Gastrocnemius medialis (tissue), 4 donors: Measurements from ENCODE around the gene MAOB. TPM values are rescaled to one million over a fixed set of nuclear protein-coding genes. Genes with fewer than 3 reads are reported as not detected.

ENCODE experiments used
- ATAC-seq, 2 donors: fragments of 150-250 bp; one replicate each; pipeline ENCODE4 v1.9.1; 2016
- DNase-seq, 2 donors: peaks; one replicate each; pipeline ENCODE4 v3.0.0-alpha.2; 2019
- H3K27ac ChIP-seq, 4 donors: fragments of 200-600 bp; sonication (generic); 1 replicate in 1 of 4; 2 replicates in 3 of 4; pipeline ENCODE4 v1.5.1; 2016 to 2018; ENCODE audit warnings: mild to moderate bottlenecking in 2 of 4, moderate library complexity in 1 of 4
- H3K27me3 ChIP-seq, 3 donors: fragments of 200-600 bp; sonication (generic) in 2 of 3; 1 replicate in 1 of 3; 2 replicates in 2 of 3; pipeline versions ENCODE4 v1.5.1 to v1.6.0; 2016 to 2019; ENCODE audit warnings: mild to moderate bottlenecking in 1 of 3, moderate library complexity in 1 of 3
- H3K36me3 ChIP-seq, 2 donors: fragments of 200-600 bp; sonication (generic) in 1 of 2; one replicate each; pipeline ENCODE4 v1.5.1; 2017 to 2018
- H3K4me1 ChIP-seq, 2 donors: fragments of 200-600 bp; sonication (generic) in 1 of 2; one replicate each; pipeline ENCODE4 v1.5.1; 2016 to 2017; ENCODE audit warnings: mild to moderate bottlenecking in 2 of 2
- H3K4me3 ChIP-seq, 4 donors: fragments of 200-600 bp; sonication (generic) in 3 of 4; 1 replicate in 1 of 4; 2 replicates in 3 of 4; pipeline ENCODE4 v1.5.1; 2016 to 2019; ENCODE audit warnings: mild to moderate bottlenecking in 2 of 4
- H3K9me3 ChIP-seq, 3 donors: fragments of 200-600 bp; sonication (generic) in 2 of 3; 1 replicate in 1 of 3; 2 replicates in 2 of 3; pipeline ENCODE4 v1.5.1; 2016 to 2019
- CTCF ChIP-seq, 5 experiments: fragments of 450-650 bp in 3 of 5; fragments of 200-600 bp in 2 of 5; sonication (generic) in 2 of 5; IDR thresholded peaks in 4 of 5; conservative IDR thresholded peaks in 1 of 5; 1 replicate in 4 of 5; 2 replicates in 1 of 5; pipeline ENCODE4 v1.5.1; 2016 to 2019; ENCODE audit warnings: antibody characterized with exemption in 5 of 5, mild to moderate bottlenecking in 3 of 5, moderate library complexity in 3 of 5
- POLR2A ChIP-seq, 2 donors: fragments of 450-650 bp; IDR thresholded peaks; one replicate each; pipeline ENCODE4 v1.6.1; 2017; ENCODE audit warnings: antibody characterized with exemption in 2 of 2, mild to moderate bottlenecking in 2 of 2, moderate library complexity in 2 of 2
- in situ Hi-C, 4 donors: fragments of 200-750 bp; cut with MboI; loops; one replicate each; pipeline versions ENCODE4 v1.15.0 to v1.8.0; 2017; ENCODE audit warnings: low sequenced_read_pairs in 4 of 4
- intact Hi-C: fragments of 100-400 bp; cut with DNase I; formaldehyde crosslinking; loops from one replicate; pipeline ENCODE4 v1.15.1; 2023; ENCODE audit warnings: low total_unique reads
- total RNA-seq, 4 donors: library from RNA; depleted of rRNA; stranded (reverse); fragments of >200 nt; gene quantifications; one replicate each; pipeline versions ENCODE4 v1.1.0 to v1.2.3, GENCODE V29; 2016

The MAOB gene
- total RNA-seq, 4 donors from 2014 or later: 7.8 to 34.5 (median 29.3) TPM

GRCh38 chrX:43720961-43721360 is 161.3 kb downstream of the MAOB start:
- Histone ChIP-seq H3K27ac (no peak overlapping the region), H3K4me3 (no peak overlapping the region), H3K27me3 (no peaks in the 10 kb centered on the region), H3K4me1 (no peaks in the 10 kb centered on the region), H3K9me3 (peaks cover 0 to 7% (median 0%) of the 10 kb centered on the region in 3 donors), H3K36me3 (no peaks in the 10 kb centered on the region)
- TF ChIP-seq POLR2A (IDR thresholded peaks at IDR 0.05): no peak
- no peak for TF ChIP-seq CTCF (IDR thresholded peaks at IDR 0.05 in 4 of 5, conservative IDR thresholded peaks at IDR 0.05 in 1 of 5)
- intact Hi-C loops: no loop called here
- in situ Hi-C loops: no loop called here
- no peak for DNase-seq
- no peak for ATAC-seq

- Histone ChIP-seq H3K36me3 (no peaks in the 10 kb centered on the region), H3K4me1 (no peaks in the 10 kb centered on the region), H3K27me3 (no peaks in the 10 kb centered on the region), H3K9me3 (peaks cover 0 to 7% (median 0%) of the 10 kb centered on the region in 3 donors), H3K4me3 (no peak overlapping the region), H3K27ac (no peak overlapping the region)
- TF ChIP-seq CTCF (IDR thresholded peaks at IDR 0.05 in 4 of 5, conservative IDR thresholded peaks at IDR 0.05 in 1 of 5): no peak
- TF ChIP-seq POLR2A (IDR thresholded peaks at IDR 0.05): no peak
- ATAC-seq: no peak
- intact Hi-C loops: no loop called here
- in situ Hi-C loops: no loop called here
- DNase-seq: no peak
Observed at GRCh38 chrX:43720082-43720481, 162.2 kb downstream of the MAOB start.

GRCh38 chrX:43718956-43719355 is 163.3 kb downstream of the MAOB start:
- intact Hi-C loops: no loop called here
- no peak overlapping the region for H3K4me3 ChIP-seq
- H3K27me3 ChIP-seq: no peaks in the 10 kb centered on the region
- ATAC-seq: no peak
- H3K9me3 ChIP-seq: peaks cover 0 to 7% (median 0%) of the 10 kb centered on the region in 3 donors
- no peak for DNase-seq
- H3K4me1 ChIP-seq: no peaks in the 10 kb centered on the region
- H3K36me3 ChIP-seq: no peaks in the 10 kb centered on the region
- in situ Hi-C loops: no loop called here
- H3K27ac ChIP-seq: no peak overlapping the region
- TF ChIP-seq POLR2A (IDR thresholded peaks at IDR 0.05) (no peak), CTCF (IDR thresholded peaks at IDR 0.05 in 4 of 5, conservative IDR thresholded peaks at IDR 0.05 in 1 of 5) (no peak)

- Histone ChIP-seq H3K36me3 (no peaks in the 10 kb centered on the region), H3K27ac (no peak overlapping the region), H3K4me3 (no peak overlapping the region), H3K9me3 (peaks cover 0 to 7% (median 0%) of the 10 kb centered on the region in 3 donors), H3K4me1 (no peaks in the 10 kb centered on the region), H3K27me3 (no peaks in the 10 kb centered on the region)
- no peak for TF ChIP-seq CTCF (IDR thresholded peaks at IDR 0.05 in 4 of 5, conservative IDR thresholded peaks at IDR 0.05 in 1 of 5)
- TF ChIP-seq POLR2A (IDR thresholded peaks at IDR 0.05): no peak
- ATAC-seq (no peak), DNase-seq (no peak)
- intact Hi-C loops: no loop called here
- in situ Hi-C loops: no loop called here
Observed at GRCh38 chrX:43718546-43718945, 163.7 kb downstream of the MAOB start.

GRCh38 chrX:43718081-43718480 is 164.2 kb downstream of the MAOB start:
- TF ChIP-seq POLR2A (IDR thresholded peaks at IDR 0.05): no peak
- no peak for TF ChIP-seq CTCF (IDR thresholded peaks at IDR 0.05 in 4 of 5, conservative IDR thresholded peaks at IDR 0.05 in 1 of 5)
- ATAC-seq: no peak

More at GRCh38 chrX:43718081-43718480, 164.2 kb downstream of the MAOB start:
- in situ Hi-C loops: no loop called here
- Histone ChIP-seq H3K27me3 (no peaks in the 10 kb centered on the region), H3K27ac (no peak overlapping the region), H3K36me3 (no peaks in the 10 kb centered on the region), H3K9me3 (peaks cover 0 to 7% (median 0%) of the 10 kb centered on the region in 3 donors), H3K4me3 (no peak overlapping the region), H3K4me1 (no peaks in the 10 kb centered on the region)
- intact Hi-C loops: no loop called here
- DNase-seq: no peak
